ENCODE data around the gene OMA1.

DNA sequence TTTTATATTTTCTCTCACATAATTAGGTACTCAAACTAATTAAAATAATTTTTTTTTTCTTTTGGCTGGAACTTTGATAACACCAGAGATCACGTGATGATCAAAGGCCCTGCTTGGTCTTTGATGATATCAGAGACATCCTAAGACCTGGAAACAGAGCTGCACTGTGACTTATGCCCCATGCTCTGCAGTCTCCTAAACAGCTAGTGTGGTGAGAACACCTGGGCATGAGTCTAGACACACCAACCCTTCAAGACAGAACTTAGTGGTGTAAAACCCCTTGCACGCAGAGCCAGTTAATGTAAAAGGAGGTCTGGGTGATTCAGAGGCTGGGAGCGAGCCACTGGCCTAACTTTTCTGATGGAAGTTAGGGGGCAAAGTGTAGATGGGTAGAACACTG is 70.3 kb downstream of the OMA1 start:
- TF ChIP-seq YY1 (IDR thresholded peaks at IDR 0.05; ENCODE audit: insufficient read depth, insufficient read length) (no peak), ZNF274 (IDR thresholded peaks at IDR 0.05; ENCODE audit: low read depth, low read length) (no peak), SUZ12 (IDR thresholded peaks at IDR 0.05; ENCODE audit: extremely low read depth, insufficient read depth, insufficient read length) (no peak)
